AG04450 (cell line): ENCODE measurements around the gene USP38. TPM values are rescaled to one million over a fixed set of nuclear protein-coding genes. Genes with fewer than 3 reads are reported as not detected.

Experiments
- CTCF ChIA-PET: fragments of 300-600, 350-600 bp; formaldehyde crosslinking; extraction: SDS; loops from one replicate; lab custom pipeline; 2022; ENCODE audit warnings: antibody characterized with exemption, inconsistent platforms; lab: Charles Lee
- POLR2A ChIA-PET: fragments of 350-600 bp; formaldehyde crosslinking; extraction: SDS; loops from one replicate; lab custom pipeline; 2021; ENCODE audit warnings: antibody characterized with exemption, inconsistent platforms; lab: Yijun Ruan, JAX
- DNase-seq: peaks from one replicate; pipeline ENCODE4 v3.0.0-alpha.2; 2011; ENCODE audit warnings: low read depth, low spot score
- H3K27ac ChIP-seq: one replicate; pipeline ENCODE4 v1.5.1; 2012; ENCODE audit warnings: low read depth, low read length, control low read depth
- H3K27me3 ChIP-seq: one replicate; pipeline ENCODE4 v1.6.0; 2012; ENCODE audit warnings: low read length; ENCODE audit not compliant: control insufficient read depth, insufficient read depth
- H3K4me3 ChIP-seq: 2 replicates; pipeline ENCODE4 v1.5.1; 2011; ENCODE audit warnings: mild to moderate bottlenecking, low read depth, low read length, control low read depth
- H3K9me3 ChIP-seq: 2 replicates; pipeline ENCODE4 v1.5.1; 2012; ENCODE audit warnings: low read length; ENCODE audit not compliant: control insufficient read depth, insufficient read depth
- CTCF ChIP-seq: IDR thresholded peaks from 2 replicates; pipeline ENCODE4 v1.5.1; 2011; ENCODE audit warnings: low read depth, low read length, control low read depth, inconsistent platforms
- polyA plus RNA-seq: library from polyadenylated mRNA; depleted of rRNA; stranded (reverse); fragments of >200 nt; gene quantifications from 2 replicates; pipeline ENCODE4 v1.2.3, GENCODE V29; 2011

Gene USP38
- polyA plus RNA-seq, 1 experiment = 14.1 TPM

- ChIA-PET CTCF (no interaction called here), POLR2A (no interaction called here)
- no peaks in the 10 kb centered on the region for H3K27me3 ChIP-seq
- no peak overlapping the region for H3K27ac ChIP-seq
- no peak for TF ChIP-seq CTCF
- no peak overlapping the region for H3K4me3 ChIP-seq
- DNase-seq = no peak
- H3K9me3 ChIP-seq = no peaks in the 10 kb centered on the region
These were observed 64.1 kb downstream of the USP38 start for GRCh38 chr4:143248827-143249226.

- no peak overlapping the region for H3K4me3 ChIP-seq
- POLR2A ChIA-PET = no interaction called here
- no peak for TF ChIP-seq CTCF
- H3K27ac ChIP-seq = no peak overlapping the region
- no peaks in the 10 kb centered on the region for H3K27me3 ChIP-seq
- H3K9me3 ChIP-seq = no peaks in the 10 kb centered on the region
- CTCF ChIA-PET = interaction anchor here (0.6 to 0.9 kb wide), 2 partner anchors 106 to 148 kb away, joined by 3 read pairs; no protein-coding TSS in a partner anchor
- no peak for DNase-seq
These were observed 65.9 kb downstream of the USP38 start for GRCh38 chr4:143250617-143251016.

- ChIA-PET POLR2A (no interaction called here), CTCF (interaction anchor here (0.6 to 0.9 kb wide), 2 partner anchors 39 to 105 kb away, joined by 3 to 4 read pairs; no protein-coding TSS in a partner anchor)
- no peaks in the 10 kb centered on the region for H3K9me3 ChIP-seq
- H3K27me3 ChIP-seq = no peaks in the 10 kb centered on the region
- no peak overlapping the region for H3K27ac ChIP-seq
- DNase-seq = no peak
- no peak overlapping the region for H3K4me3 ChIP-seq
- no peak for TF ChIP-seq CTCF
These were observed 66.6 kb downstream of the USP38 start for GRCh38 chr4:143251348-143251747.

- H3K27ac ChIP-seq = no peak overlapping the region
- no peak overlapping the region for H3K4me3 ChIP-seq
- ChIA-PET POLR2A (no interaction called here), CTCF (no interaction called here)
- no peaks in the 10 kb centered on the region for H3K9me3 ChIP-seq
- no peaks in the 10 kb centered on the region for H3K27me3 ChIP-seq
- no peak for TF ChIP-seq CTCF
- DNase-seq = peak; percentile 15
These were observed 67.1 kb downstream of the USP38 start for GRCh38 chr4:143251779-143252178.

- no peaks in the 10 kb centered on the region for H3K27me3 ChIP-seq
- no peaks in the 10 kb centered on the region for H3K9me3 ChIP-seq
- no peak for TF ChIP-seq CTCF
- CTCF ChIA-PET = interaction anchor here (1.0 kb wide), 1 partner anchor 8 kb away, joined by 3 read pairs; no protein-coding TSS in a partner anchor
- DNase-seq = no peak
- POLR2A ChIA-PET = no interaction called here
- H3K4me3 ChIP-seq = no peak overlapping the region
- H3K27ac ChIP-seq = no peak overlapping the region
These were observed 67.8 kb downstream of the USP38 start for GRCh38 chr4:143252478-143252877.
